IMR-90 (cell line): Measurements from ENCODE around the gene ITPRID1. TPM values are rescaled to one million over a fixed set of nuclear protein-coding genes. Genes with fewer than 3 reads are reported as not detected.

Source experiments
- ATAC-seq: fragments of 200-7000 bp; cut with Tn5 transposase; 2 replicates; pipeline ENCODE4 v1.9.1; 2020; ENCODE audit warnings: low read depth, mild to moderate bottlenecking, moderate library complexity
- BruUV-seq: library from RNA; stranded (reverse); fragments of 400-500 nt; replicated peaks from 2 replicates; lab custom pipeline; 2021; lab: Mats Ljungman, UMichigan
- CTCF ChIA-PET: fragments of 300-600 bp; formaldehyde crosslinking; extraction: SDS; loops from one replicate; lab custom pipeline; 2021; ENCODE audit warnings: antibody characterized with exemption; lab: Yijun Ruan, JAX
- POLR2A ChIA-PET: fragments of 300-600 bp; sonication (Branson Sonifier 250); formaldehyde crosslinking; loops from one replicate; lab custom pipeline; 2022; ENCODE audit warnings: antibody characterized with exemption; ENCODE audit not compliant: unreplicated experiment; lab: Charles Lee
- DNase-seq: peaks from one replicate; pipeline ENCODE4 v3.0.0; 2013
- H2AFZ ChIP-seq: replicated peaks from 2 replicates; pipeline ENCODE3; 2013; ENCODE audit warnings: low read length, mild to moderate bottlenecking; ENCODE audit not compliant: poor library complexity
- H2AK5ac ChIP-seq: 2 replicates; pipeline ENCODE4 v1.6.1; 2013; ENCODE audit warnings: low read depth, low read length, inconsistent platforms
- H2AK9ac ChIP-seq: replicated peaks from 2 replicates; pipeline ENCODE3; 2013; ENCODE audit warnings: mild to moderate bottlenecking, low read depth, low read length, moderate library complexity; ENCODE audit not compliant: poor library complexity
- H2BK120ac ChIP-seq: 2 replicates; pipeline ENCODE4 v1.6.1; 2013; ENCODE audit warnings: low read depth, low read length, inconsistent platforms
- H2BK15ac ChIP-seq: 3 replicates; pipeline ENCODE4 v1.6.1; 2013; ENCODE audit warnings: low read depth, low read length, inconsistent platforms
- H2BK20ac ChIP-seq: 2 replicates; pipeline ENCODE4 v1.6.1; 2013; ENCODE audit warnings: low read depth, mild to moderate bottlenecking, inconsistent platforms, low read length, moderate library complexity
- H2BK5ac ChIP-seq: 2 replicates; pipeline ENCODE4 v1.6.1; 2013; ENCODE audit warnings: mild to moderate bottlenecking, low read depth, low read length, inconsistent platforms; ENCODE audit not compliant: poor library complexity, severe bottlenecking
- H3K14ac ChIP-seq: replicated peaks from 2 replicates; pipeline ENCODE4 v1.6.1; 2013; ENCODE audit warnings: low read depth, low read length, inconsistent platforms
- H3K18ac ChIP-seq: 2 replicates; pipeline ENCODE4 v1.6.1; 2013; ENCODE audit warnings: low read depth, low read length, control low read depth
- H3K23ac ChIP-seq: 2 replicates; pipeline ENCODE4 v1.6.1; 2013; ENCODE audit warnings: low read depth, low read length, inconsistent platforms
- H3K27ac ChIP-seq: 2 replicates; pipeline ENCODE4 v1.5.1; 2013; ENCODE audit warnings: mild to moderate bottlenecking, control low read depth, low read length; ENCODE audit not compliant: insufficient read depth
- H3K27me3 ChIP-seq: 2 replicates; pipeline ENCODE4 v1.6.1; 2013; ENCODE audit warnings: low read length; ENCODE audit not compliant: control insufficient read depth, insufficient read depth
- H3K36me3 ChIP-seq: 2 replicates; pipeline ENCODE4 v1.6.1; 2013; ENCODE audit warnings: low read length, mixed read lengths; ENCODE audit not compliant: control insufficient read depth, insufficient read depth
- H3K4ac ChIP-seq: 2 replicates; pipeline ENCODE4 v1.6.1; 2013; ENCODE audit warnings: low read depth, low read length, inconsistent platforms
- H3K4me1 ChIP-seq: 2 replicates; pipeline ENCODE4 v1.6.1; 2013; ENCODE audit warnings: low read length, mixed read lengths; ENCODE audit not compliant: control insufficient read depth, insufficient read depth
- H3K4me2 ChIP-seq: 2 replicates; pipeline ENCODE4 v1.6.1; 2013; ENCODE audit warnings: low read depth, mild to moderate bottlenecking, control low read depth, low read length, moderate library complexity
- H3K4me3 ChIP-seq: 2 replicates; pipeline ENCODE4 v1.5.1; 2013; ENCODE audit warnings: low read depth, mild to moderate bottlenecking, control low read depth, low read length, moderate library complexity; ENCODE audit not compliant: insufficient read depth
- H3K56ac ChIP-seq: 2 replicates; pipeline ENCODE4 v1.6.1; 2013; ENCODE audit warnings: low read length, inconsistent platforms; ENCODE audit not compliant: insufficient read depth; ENCODE audit errors: extremely low read depth
- H3K79me1 ChIP-seq, 2 experiments: 2 replicates each; pipeline ENCODE4 v1.6.1; 2013; ENCODE audit warnings: low read length in 2 of 2, inconsistent platforms in 1 of 2, low read depth in 1 of 2
- H3K9ac ChIP-seq: 2 replicates; pipeline ENCODE4 v1.6.1; 2013; ENCODE audit warnings: low read depth, low read length, control low read depth
- H3K9me1 ChIP-seq: 2 replicates; pipeline ENCODE4 v1.6.1; 2013; ENCODE audit warnings: low read length, inconsistent platforms; ENCODE audit not compliant: insufficient read depth
- H3K9me3 ChIP-seq: 2 replicates; pipeline ENCODE4 v1.6.1; 2013; ENCODE audit warnings: low read length; ENCODE audit not compliant: control insufficient read depth, insufficient read depth
- H4K20me1 ChIP-seq: 2 replicates; pipeline ENCODE4 v1.6.1; 2013; ENCODE audit warnings: low read length, inconsistent platforms; ENCODE audit not compliant: insufficient read depth
- H4K5ac ChIP-seq: 2 replicates; pipeline ENCODE4 v1.6.1; 2013; ENCODE audit warnings: mild to moderate bottlenecking, low read depth, low read length, control low read depth
- H4K8ac ChIP-seq, 2 experiments: 2 replicates each; pipeline ENCODE4 v1.6.1; 2013; ENCODE audit warnings: low read depth in 2 of 2, low read length in 2 of 2, control low read depth in 1 of 2, inconsistent platforms in 1 of 2
- H4K91ac ChIP-seq: 2 replicates; pipeline ENCODE4 v1.6.1; 2013; ENCODE audit warnings: low read depth, low read length, inconsistent platforms; ENCODE audit not compliant: insufficient read depth
- CHD1 ChIP-seq: IDR thresholded peaks from 2 replicates; pipeline ENCODE4 v1.6.1; 2012; ENCODE audit warnings: low read depth, low read length, improper control_type of control experiment
- FOS ChIP-seq: fragments of 150-350 bp; IDR thresholded peaks from 2 replicates; pipeline ENCODE4 v1.6.1; 2016; ENCODE audit warnings: low read depth, low read length
- MAFK ChIP-seq: IDR thresholded peaks from 2 replicates; pipeline ENCODE4 v1.6.1; 2012; ENCODE audit warnings: low read depth, low read length, improper control_type of control experiment
- MAZ ChIP-seq: IDR thresholded peaks from 2 replicates; pipeline ENCODE4 v1.6.1; 2012; ENCODE audit warnings: low read depth, mild to moderate bottlenecking, low read length, improper control_type of control experiment, moderate library complexity, borderline replicate concordance
- RCOR1 ChIP-seq: IDR thresholded peaks from 2 replicates; pipeline ENCODE4 v1.6.1; 2012; ENCODE audit warnings: mild to moderate bottlenecking, low read length, improper control_type of control experiment; ENCODE audit not compliant: insufficient replicate concordance
- RFX5 ChIP-seq: IDR thresholded peaks from 2 replicates; pipeline ENCODE4 v1.8.0; 2012; ENCODE audit warnings: low read depth, mild to moderate bottlenecking, low read length, moderate library complexity
- WGBS, 2 experiments: methylation state at CpG; one replicate each; pipeline versions ENCODE4 v1.1.5 to v1.1.7; 2013; ENCODE audit warnings: missing lambda C conversion rate in 2 of 2; ENCODE audit not compliant: insufficient read length in 1 of 2; ENCODE audit errors: extremely low coverage in 2 of 2; 5-methylcytosine and 5-hydroxymethylcytosine counted together
- dilution Hi-C: fragments of 300-500 bp; cut with HindIII; formaldehyde crosslinking; loops from one replicate; pipeline ENCODE4 v1.14.3; 2018; ENCODE audit warnings: low sequenced_read_pairs; ENCODE audit not compliant: unreplicated experiment
- in situ Hi-C: fragments of 300-500 bp; cut with MboI; formaldehyde crosslinking; loops from 3 replicates; pipeline ENCODE4 v1.14.3; 2019; ENCODE audit warnings: low sequenced_read_pairs, inconsistent platforms, mixed read lengths
- intact Hi-C: fragments of 100-400 bp; cut with micrococcal nuclease; formaldehyde crosslinking; loops from 2 replicates; pipeline ENCODE4 v1.10.0; 2022
- polyA plus RNA-seq, 3 experiments: library from polyadenylated mRNA; depleted of rRNA; stranded (reverse); fragments of >200 nt; gene quantifications; 2 replicates each; pipeline ENCODE4 v1.2.3, GENCODE V29; 2012; ENCODE audit warnings: low replicate concordance in 1 of 3
- total RNA-seq: library from RNA; depleted of rRNA; stranded (reverse); fragments of >200 nt; gene quantifications from 2 replicates; pipeline ENCODE4 v1.2.3, GENCODE V29; 2012

ITPRID1 gene
- total and polyA plus RNA-seq, 2 of the 4 experiments (the other 2 are of a cell fraction): not detected

- no peak overlapping the region for H2AK5ac ChIP-seq
- H3K27ac ChIP-seq: no peak overlapping the region
- dilution Hi-C loops: no loop called here
- ChIA-PET POLR2A (no interaction called here), CTCF (no interaction called here)
- TF ChIP-seq RCOR1 (no peak), CHD1 (no peak), RFX5 (no peak), MAZ (no peak), FOS (no peak), MAFK (no peak)
- no peak for ATAC-seq
- no peaks in the 10 kb centered on the region for H3K4me1 ChIP-seq
- H3K9me3 ChIP-seq: no peaks in the 10 kb centered on the region
- H3K4me2 ChIP-seq: no peak overlapping the region
- no peak overlapping the region for H2BK120ac ChIP-seq
- no peak overlapping the region for H3K18ac ChIP-seq
- no peak overlapping the region for H3K56ac ChIP-seq
- intact Hi-C loops: no loop called here
- H2BK5ac ChIP-seq: no peak overlapping the region
- H3K4ac ChIP-seq: no peak overlapping the region
- BruUV-seq: no TSS peak
- H4K8ac ChIP-seq: no peak overlapping the region
- no peak overlapping the region for H3K4me3 ChIP-seq
- H3K27me3 ChIP-seq: no peaks in the 10 kb centered on the region
- no peaks in the 10 kb centered on the region for H3K9me1 ChIP-seq
- H2BK15ac ChIP-seq: no peak overlapping the region
- H3K14ac ChIP-seq: no peak overlapping the region
- WGBS, 2 experiments: no CpG with 5 or more reads among the region's 5 CpGs
- no peaks in the 10 kb centered on the region for H3K79me1 ChIP-seq
- no peak overlapping the region for H2BK20ac ChIP-seq
- H3K36me3 ChIP-seq: no peaks in the 10 kb centered on the region
- H4K5ac ChIP-seq: no peak overlapping the region
- H4K20me1 ChIP-seq: no peaks in the 10 kb centered on the region
- H3K9ac ChIP-seq: no peak overlapping the region
- H3K23ac ChIP-seq: no peak overlapping the region
- in situ Hi-C loops: no loop called here
- H2AK9ac ChIP-seq: no peak overlapping the region
- no peak overlapping the region for H4K91ac ChIP-seq
- no peak for DNase-seq
- H2AFZ ChIP-seq: no peak overlapping the region
These were observed 88.2 kb downstream of the ITPRID1 start for GRCh38 chr7:31602041-31602625.
